Measurements from ENCODE around the gene CCL4. TPM values are rescaled to one million over a fixed set of nuclear protein-coding genes. Genes with fewer than 3 reads are reported as not detected.

Gene CCL4
- total RNA-seq, 3 donors from 2014 or later, result 3.7 to 8.8 (median 4.1) TPM

GRCh38 chr17:36063786-36064541 is 39.7 kb upstream of the CCL4 start, which contains the start of gene CCL18:
Gene CCL18, plus strand, starts transcription at chr17:36064272. Its CDS starts 71 bp downstream, at chr17:36064343.
- Histone ChIP-seq H3K4me1 (ENCODE audit: low read depth) (no peaks in the 10 kb centered on the region), H3K9me3 (no peaks in the 10 kb centered on the region), H3K36me3 (ENCODE audit: low read depth) (no peaks in the 10 kb centered on the region), H3K4me3 (no peak within 1 kb of the TSS)
- no peak for TF ChIP-seq CTCF (IDR thresholded peaks at IDR 0.05)
- no peak for ATAC-seq
- intact Hi-C loops (cut with DNase I, micrococcal nuclease), result no loop called here
- no peak for DNase-seq

GRCh38 chr17:36066365-36066985 is 37.2 kb upstream of the CCL4 start:
- ATAC-seq (peak; percentile 73), DNase-seq (no peak)
- no peak overlapping the region for H3K4me3 ChIP-seq
- no peaks in the 10 kb centered on the region for H3K4me1 ChIP-seq (ENCODE audit: low read depth)
- intact Hi-C loops (cut with DNase I, micrococcal nuclease), result no loop called here
- TF ChIP-seq CTCF (IDR thresholded peaks at IDR 0.05), result no peak
- no peaks in the 10 kb centered on the region for H3K9me3 ChIP-seq
- H3K36me3 ChIP-seq (ENCODE audit: low read depth), result no peaks in the 10 kb centered on the region

- Histone ChIP-seq H3K4me1 (ENCODE audit: low read depth) (no peaks in the 10 kb centered on the region), H3K4me3 (no peak overlapping the region), H3K36me3 (ENCODE audit: low read depth) (no peaks in the 10 kb centered on the region), H3K9me3 (no peaks in the 10 kb centered on the region)
- intact Hi-C loops (cut with DNase I, micrococcal nuclease), result no loop called here
- TF ChIP-seq CTCF (IDR thresholded peaks at IDR 0.05), result no peak
- ATAC-seq, result no peak
- DNase-seq, result no peak
These were observed 35.1 kb upstream of the CCL4 start for GRCh38 chr17:36068524-36068923.

GRCh38 chr17:36069136-36069535 is 34.5 kb upstream of the CCL4 start:
- intact Hi-C loops (cut with DNase I, micrococcal nuclease), result no loop called here
- no peak for ATAC-seq

GRCh38 chr17:36070427-36070826 is 33.2 kb upstream of the CCL4 start:
- Histone ChIP-seq H3K36me3 (ENCODE audit: low read depth) (no peaks in the 10 kb centered on the region), H3K4me1 (ENCODE audit: low read depth) (no peaks in the 10 kb centered on the region), H3K9me3 (no peaks in the 10 kb centered on the region), H3K4me3 (no peak overlapping the region)
- ATAC-seq (no peak), DNase-seq (no peak)
- intact Hi-C loops (cut with DNase I, micrococcal nuclease), result loop anchor here in 1 of 2 donors (10.0 kb wide), 1 partner anchor 96 kb away; no protein-coding TSS in a partner anchor
- TF ChIP-seq CTCF (IDR thresholded peaks at IDR 0.05), result no peak

More at GRCh38 chr17:36069136-36069535, 34.5 kb upstream of the CCL4 start:
- Histone ChIP-seq H3K36me3 (ENCODE audit: low read depth) (no peaks in the 10 kb centered on the region), H3K4me1 (ENCODE audit: low read depth) (no peaks in the 10 kb centered on the region), H3K9me3 (no peaks in the 10 kb centered on the region), H3K4me3 (no peak overlapping the region)
- DNase-seq, result no peak
- TF ChIP-seq CTCF (IDR thresholded peaks at IDR 0.05), result no peak
